Occipital lobe (tissue), 2 donors: ENCODE data around the gene VAV3. TPM values are rescaled to one million over a fixed set of nuclear protein-coding genes. Genes with fewer than 3 reads are reported as not detected.

ENCODE experiments used
- DNase-seq: peaks from one replicate; lab custom pipeline; 2025; lab: John Stamatoyannopoulos, UW
- total RNA-seq: library from RNA; depleted of rRNA; stranded (reverse); fragments of >200 nt; gene quantifications from one replicate; pipeline ENCODE4 v1.2.3, GENCODE V29; 2014

Gene VAV3
- total RNA-seq, 1 donor from 2014 or later = 2.8 TPM

DNA sequence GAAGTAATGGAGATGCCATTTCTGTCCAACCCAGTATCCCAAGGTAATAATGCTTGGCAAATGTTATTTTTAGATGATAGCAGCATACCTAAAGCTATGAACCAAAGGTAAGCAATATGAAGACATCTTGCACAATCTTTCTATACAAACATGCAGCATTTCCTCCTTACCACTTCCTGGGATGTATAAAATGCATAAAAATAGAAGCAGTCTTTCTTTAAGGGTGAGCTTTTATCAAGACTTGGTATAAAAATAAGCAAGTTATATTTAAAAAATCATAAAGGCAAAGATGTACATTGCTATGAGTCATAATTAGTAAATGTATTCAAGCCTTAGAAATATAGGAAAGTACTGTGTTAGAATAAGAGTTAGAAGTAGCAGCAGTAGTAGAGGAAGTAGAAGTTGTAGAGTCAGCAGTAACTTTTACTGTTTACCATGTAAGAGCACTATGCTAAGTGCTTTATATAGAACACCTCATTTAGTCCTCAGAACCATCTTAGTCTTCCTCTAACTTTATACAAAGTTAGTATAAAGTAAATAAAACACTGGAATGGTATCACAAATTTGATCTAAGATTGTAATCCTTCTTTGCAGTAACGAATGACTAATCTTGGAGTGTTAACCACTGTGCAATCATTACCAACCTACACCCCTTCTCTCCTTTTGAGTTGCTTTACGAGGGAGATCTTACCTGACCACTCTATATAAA, 371.3 kb downstream of the VAV3 start:
- DNase-seq = no peak

DNA sequence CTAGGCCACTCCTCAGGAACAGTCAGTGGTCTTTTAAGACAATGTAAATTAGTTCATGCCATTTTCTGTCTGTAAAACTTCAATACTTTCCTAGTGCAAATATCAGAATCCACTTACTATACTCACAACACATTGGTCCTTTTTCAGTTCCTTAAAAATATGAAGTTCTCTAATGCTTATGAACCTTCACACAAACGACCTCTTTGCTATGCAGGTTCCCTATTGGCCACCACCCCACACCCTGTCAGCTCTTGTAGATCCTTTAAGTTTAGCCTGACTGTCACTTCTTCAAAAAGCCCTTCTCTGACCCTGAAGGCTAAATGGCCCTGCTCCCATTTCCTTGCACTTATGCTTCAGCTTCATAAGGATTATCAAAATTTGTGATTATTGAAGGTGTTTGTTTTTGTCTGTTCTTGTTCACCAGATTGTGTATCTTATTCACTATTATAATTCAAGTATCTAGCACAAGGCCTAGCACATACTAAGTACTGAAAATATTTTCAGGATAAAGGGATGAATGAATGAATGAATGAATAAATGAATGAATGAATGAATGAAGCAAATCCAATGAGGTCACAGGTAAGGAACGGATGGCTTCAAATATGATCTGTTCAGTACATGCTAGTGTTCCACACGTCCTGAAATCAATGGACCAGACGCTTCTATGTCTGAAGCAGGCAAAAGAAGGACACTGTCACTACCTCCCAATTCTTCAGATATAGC, 373.9 kb downstream of the VAV3 start:
- DNase-seq = no peak

DNA sequence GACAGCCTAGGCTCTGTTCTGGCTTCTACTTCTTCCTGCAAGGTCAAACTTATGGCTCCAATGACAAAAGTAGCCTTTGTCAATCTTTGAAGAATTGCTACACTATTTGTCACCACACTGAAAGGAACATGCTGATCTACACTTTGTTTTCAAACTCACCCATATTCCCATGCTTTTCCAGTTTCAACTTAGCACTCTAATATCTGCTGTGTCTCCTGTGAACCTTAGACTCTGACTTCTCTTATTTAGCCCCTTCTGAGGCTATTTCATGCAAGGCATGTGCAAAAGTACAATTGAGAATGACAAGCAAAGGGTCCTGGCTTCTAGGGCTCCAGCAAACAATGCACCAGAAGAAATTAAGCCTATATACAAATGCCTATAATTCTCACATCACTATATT, 374.9 kb downstream of the VAV3 start:
- DNase-seq = no peak

DNA sequence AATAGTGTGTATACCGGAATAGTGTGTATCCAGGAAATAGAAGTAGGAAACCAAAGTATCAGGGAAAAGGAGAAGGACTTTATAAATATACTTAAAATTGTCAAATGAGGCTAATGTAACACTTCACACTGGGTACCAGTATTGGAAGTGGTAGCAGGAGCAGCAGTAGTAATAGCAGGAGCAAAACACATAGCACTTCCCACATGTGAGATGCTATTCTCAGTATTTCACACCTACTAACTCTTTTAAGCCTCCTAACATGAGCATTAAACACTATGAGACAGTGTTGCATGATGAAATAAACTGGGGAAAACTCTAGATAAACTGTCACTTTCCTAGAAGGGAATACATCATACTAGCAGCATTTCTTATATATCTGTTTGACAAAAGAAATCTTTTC, 376.7 kb downstream of the VAV3 start:
- DNase-seq = no peak

DNA sequence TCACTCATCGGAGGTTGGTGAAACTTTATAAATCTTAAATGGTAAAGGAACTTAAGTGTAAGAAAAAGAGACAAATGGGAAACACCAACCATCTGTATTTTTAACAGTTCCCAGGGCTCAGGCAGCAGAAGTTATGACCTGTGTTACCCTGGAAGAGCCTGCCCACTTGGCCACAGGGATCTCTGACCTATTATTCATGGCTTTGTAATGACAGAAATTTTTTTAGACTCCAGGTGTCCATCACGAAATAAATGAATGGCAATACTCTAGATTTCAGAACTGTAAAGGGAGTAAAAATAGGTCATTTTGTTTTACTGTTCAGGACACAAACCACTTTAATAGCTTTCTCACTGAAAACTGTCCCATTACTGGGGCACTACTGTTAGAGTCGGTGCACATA, 389.8 kb downstream of the VAV3 start:
- DNase-seq = no peak

DNA sequence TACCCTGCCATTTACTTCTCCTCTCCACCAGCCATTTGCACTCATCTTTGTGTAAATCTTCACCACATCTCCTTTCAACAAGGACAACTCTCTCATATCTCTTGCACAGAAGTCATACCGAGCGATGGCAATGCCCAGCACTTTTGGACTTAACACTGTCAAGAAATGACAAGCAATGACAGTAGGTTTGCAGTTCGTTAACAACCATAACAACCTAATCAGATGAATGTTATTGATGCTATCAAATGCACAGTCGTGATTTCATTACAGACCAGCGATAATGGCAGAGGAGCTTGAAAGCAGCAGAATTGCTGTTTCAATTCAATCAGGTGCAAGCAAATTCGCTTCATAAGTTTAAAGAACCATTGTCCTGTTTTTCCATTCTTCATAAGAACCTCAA, 390.9 kb downstream of the VAV3 start:
- DNase-seq = no peak

DNA sequence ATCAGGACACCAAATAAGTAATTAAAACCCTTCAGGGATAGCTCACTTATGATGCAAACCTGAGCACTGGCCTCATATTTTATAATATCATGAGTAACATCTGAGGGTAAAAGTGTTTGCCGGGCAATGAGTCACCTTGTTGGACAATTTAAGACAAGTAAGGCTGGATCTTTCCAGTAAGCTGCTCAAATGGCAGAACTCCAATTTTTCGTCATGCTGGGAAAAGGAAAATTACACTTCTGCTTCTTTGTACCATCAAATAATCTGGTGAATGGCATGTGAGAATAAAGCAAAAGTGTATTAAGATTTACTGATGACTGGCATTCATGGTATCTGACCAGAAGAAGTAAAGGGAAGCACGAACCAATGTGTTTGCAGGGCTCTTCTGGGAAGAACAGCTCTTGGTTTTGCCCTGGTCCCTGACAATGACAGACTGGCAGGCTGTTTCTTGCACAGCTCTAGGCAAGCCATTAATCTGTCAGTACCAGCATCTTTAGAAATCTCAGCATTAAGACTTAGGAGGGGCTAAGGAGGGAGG, 392.2 kb downstream of the VAV3 start:
- peak; percentile 0 for DNase-seq

DNA sequence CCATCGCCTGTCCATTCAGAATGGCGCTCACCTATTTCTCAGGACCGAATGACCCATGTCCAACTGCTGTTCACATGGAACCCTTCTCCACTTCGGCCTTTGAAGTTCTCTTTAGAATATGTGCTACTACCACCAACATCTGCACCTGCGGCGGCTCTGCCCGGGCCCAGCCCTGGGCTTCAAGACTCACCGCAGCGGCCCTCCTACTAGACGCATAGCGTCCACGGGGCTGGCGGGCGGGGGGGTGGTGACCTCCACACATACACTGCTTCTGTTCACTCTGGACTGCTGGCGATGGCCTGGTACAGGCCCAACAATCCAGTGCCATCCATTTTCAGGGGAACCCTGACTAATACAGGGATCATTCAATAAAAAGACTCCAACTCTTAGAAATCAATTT, 394.2 kb downstream of the VAV3 start:
- no peak for DNase-seq

DNA sequence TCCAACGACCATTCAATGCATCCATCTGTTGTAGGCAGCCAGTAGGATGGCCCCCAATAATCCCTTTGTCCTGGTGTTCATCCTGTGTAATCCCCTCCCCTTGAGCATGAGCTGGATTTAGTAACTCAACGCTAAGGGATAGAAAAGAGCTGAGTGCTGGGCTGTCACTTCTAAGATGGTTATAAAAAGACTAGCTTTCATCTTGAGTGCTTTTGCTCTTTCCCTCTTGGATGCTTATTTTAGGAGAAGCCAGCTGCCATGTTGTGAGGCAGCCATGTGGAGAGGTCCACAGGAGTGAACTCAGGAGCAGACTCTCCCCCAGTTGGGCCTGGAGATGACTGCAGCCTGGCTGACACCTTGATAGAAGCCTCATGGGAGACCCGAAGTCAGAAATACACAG, 401.5 kb downstream of the VAV3 start:
- DNase-seq = no peak

DNA sequence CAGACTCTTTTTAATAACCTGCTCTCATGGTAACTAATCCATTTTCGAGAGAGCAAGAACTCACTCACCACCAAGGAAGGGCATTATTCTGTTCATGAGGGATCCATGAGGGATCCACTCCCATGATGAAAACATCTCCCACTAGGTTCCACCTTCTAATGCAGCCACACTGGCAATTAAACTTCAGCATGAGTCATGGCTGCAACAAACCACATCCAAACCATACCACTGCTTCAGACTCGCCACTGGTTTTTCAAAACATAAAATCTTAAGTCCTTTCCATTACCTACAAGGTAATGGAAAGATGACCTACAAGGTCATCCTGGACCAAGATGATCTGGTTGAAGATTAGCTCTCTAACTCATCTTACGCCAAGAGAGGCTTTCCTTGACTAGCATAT, 405.1 kb downstream of the VAV3 start:
- DNase-seq = no peak

DNA sequence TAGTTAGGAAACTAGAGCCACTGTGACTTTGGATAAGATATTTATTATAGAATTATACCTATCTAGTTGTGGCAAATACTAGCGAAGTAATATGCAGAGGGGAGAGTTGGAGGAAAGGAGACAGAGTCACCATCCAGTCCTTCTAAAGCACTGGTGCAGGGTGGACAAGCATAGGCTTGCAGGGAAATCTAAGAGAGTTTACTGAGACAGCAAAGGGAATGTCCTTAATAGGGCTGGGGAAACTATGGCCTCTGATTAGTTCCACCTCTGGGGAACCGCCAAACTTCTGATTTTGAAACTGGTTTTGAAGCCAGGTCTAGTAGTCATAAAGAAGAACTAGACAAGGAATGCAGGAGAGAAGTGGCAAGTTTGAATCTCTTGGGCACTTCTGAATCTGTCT, 407.9 kb downstream of the VAV3 start:
- DNase-seq = no peak

DNA sequence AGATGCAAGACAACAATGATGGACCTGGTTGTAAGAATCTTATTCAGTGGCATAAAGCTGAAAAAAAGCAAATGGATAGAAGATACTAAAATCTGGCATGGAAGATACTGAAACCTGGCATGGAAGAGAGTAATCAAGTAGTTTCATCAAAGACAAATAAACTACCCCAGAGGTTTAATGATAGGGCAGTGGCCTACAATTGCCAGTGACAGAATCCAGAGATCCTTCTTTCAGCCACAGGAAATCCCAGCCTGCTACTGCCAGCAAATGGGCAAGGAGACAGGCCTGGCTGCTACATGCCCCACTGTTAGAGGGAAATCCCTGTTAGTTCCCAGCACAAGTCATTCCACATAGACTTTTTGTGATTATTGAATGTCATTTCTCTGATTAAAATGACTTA, 409.4 kb downstream of the VAV3 start:
- DNase-seq = no peak

DNA sequence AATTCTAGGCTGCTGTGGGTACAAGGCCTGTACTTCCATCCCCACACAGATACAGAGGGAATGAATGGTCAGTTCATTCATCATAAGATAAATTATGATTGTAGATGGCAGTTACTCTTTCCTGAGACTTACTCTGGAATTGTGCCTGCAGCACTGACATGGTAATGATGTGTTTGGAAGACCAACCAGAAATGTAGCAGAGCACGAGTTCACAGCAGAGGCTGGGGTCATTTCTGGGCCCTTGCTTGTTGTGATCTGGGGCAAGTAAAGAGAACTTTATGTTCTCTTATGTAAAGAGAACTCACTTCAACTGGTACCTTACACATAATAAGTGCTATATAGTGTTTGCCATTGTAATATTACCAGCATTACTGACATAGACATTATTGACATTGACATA, 412.2 kb downstream of the VAV3 start:
- DNase-seq = no peak

DNA sequence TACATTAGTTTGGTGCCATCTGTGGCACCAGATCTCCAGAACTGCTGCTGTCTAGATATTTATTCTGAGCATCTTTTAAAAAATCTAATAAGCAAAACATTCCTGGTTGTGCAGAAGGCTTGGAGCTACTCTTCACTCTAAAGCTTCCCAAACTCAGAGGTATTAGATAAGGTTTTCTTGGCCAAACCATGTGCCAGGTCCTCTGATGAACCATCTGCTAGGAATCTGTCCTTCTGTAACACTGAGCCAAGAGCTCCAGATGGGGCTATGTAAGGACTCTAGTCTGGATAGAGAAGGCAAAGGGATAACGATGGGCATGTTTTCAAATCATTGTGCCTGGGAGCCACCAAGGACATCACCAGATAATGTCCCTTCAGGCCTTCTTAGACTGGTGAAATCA, 413.5 kb downstream of the VAV3 start:
- DNase-seq = no peak

DNA sequence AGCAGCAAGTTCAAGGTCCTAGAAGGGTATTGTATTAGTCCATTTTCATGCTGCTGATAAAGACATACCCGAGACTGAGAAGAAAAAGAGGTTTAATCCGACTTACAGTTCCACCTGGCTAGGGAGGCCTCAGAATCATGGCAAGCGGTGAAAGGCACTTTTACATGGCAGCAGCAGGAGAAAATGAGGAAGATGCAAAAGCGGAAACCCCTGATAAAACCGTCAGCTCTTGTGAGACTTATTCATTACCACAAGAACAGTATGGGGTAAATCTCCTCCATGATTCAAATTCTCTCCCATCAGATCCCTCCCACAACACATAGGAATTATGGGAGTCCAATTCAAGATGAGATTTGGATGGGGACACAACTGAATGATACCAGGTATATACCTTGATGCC, 414.6 kb downstream of the VAV3 start:
- no peak for DNase-seq

DNA sequence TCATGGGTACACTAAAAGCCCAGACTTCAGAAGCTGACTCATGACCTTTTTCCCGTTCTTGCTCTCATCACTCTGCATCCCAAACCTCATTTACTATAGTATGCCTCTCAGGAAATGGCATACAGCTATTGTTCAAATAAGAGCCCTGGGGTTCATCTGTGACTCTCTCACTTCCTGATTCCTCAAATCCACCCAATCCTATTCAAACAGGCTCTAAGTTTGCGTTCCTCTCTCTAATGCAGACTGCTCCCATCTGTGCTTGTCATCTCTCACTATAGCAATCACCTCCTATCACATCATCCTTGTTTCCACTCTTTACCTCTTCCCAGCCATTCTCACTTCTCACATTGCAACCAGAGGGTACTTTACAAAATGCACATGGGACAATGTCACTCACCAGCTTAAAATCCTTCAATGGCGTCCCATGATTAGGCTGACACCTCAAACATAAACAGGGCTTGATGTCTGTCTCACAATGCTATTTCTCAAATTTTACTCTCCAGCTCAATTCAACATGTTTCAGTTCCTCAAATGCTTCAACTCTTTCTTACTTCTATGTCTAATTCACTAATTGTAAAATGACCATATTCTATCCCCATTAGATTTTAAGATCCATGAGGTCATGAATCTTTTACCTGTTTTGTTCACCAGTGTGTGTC, 415.7 kb downstream of the VAV3 start:
- no peak for DNase-seq

DNA sequence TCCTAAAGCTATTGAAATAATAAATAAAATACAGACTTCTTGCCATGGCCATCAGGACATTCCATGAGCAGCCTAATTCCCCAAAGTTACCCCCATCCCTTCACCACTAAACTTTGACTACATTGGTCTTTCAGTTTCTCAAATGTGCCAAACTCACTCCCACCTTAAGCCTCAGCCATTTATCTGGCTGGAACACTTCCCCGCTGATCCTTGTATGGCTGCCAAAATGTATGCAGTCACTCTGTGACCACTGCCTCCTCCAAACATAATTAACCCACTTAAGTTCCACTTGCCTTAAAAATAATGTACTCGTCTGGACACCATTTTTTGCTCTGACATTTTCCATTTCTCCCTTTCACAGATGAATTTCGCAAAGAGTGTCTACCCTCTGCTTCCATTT, 416.7 kb downstream of the VAV3 start:
- DNase-seq = no peak

DNA sequence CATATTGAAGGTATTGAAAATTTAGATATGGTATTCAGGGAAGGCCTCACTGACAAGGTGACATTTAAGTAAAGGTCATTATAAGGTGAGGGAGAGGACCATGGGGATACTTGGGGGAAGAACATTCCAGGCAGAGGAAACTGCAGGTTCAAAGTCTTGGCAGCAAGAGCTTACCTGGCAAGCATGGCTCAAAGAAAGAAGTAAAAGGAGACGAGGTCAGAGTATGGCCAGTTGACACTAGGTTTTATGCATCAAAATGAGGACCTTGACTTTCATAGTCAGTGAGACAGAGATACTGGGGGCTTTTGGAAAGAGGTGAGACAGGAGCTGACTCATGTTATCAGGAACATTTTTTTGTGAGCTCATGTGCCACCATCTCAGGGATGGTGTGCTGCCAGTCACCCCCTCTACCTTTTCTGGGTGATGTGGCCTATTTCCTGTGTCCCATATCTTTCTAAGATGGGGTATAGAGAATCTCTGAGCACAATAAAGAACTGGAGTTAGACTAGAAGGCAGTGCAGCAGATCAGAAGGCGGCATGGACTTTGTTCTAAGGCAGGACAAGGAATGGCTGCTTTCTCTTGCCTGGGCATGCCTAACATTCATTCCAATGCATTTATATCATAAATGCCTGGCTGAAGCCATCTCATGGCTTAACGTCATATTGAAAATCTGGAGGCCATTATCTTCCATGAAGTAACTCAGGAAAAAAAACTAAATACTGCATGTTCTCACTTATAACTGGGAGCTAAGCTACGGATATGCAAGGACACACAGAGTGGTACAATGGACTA, 417.4 kb downstream of the VAV3 start:
- DNase-seq = no peak

DNA sequence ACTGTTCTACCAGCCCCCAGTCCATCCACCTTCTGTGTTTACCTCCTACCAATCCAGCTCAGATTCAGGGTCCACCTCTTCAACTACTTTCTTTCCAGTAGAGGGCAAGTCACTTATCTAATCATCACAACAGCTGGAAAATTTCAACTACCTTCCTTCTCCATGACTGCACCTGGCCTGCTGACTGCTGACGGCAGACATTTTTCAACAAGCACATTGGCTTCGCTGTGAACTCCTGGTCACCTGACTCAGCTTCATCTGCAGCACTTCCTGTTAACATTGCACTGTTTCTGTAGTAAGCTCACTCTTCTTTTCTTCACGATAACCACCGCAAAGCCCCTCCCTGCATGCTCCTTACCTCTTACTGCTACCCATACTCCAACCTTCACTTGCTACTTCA, 418.4 kb downstream of the VAV3 start:
- no peak for DNase-seq

DNA sequence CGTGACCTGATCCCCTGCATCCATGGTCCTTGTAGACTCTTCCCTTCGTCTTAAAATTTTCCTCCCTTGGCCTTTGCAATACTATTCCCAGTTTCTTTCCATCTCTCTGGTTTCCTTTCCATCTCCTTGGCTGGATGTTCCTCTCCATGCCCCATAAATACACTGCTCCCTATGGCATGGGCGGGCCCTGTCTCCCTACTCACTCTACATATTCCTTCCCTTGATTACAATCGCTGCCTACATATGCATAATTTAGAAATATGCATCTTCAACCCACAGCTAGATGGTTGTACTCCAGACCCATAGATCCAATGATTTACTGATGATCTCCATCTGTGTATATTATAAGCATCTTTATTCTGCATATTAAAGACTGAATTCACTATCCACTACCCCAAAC, 419.1 kb downstream of the VAV3 start:
- no peak for DNase-seq

DNA sequence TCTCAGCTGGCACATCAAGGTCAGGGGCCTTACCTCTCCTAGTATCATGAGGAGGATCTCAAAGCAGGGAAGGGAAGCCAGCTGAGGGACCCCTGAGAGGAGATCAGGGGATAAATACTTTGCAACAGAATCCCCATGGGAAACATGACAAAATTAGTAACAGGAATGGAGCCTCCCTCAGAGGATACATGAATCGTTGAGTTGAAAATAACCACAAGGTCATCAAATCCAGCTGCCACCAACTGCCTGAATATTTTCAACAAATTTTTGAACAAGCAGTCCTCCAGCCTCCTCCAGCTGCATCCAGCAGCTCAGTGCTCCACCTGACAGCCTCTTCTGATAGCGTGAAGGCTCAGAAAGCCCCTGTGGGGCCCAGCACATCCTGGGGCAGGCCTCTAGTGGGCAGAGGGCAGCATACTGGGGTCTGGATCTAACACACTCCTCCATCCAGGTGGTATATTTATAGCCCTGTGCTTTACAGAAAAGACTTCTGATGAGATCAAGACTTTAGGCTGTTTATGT, 419.9 kb downstream of the VAV3 start:
- DNase-seq = no peak

DNA sequence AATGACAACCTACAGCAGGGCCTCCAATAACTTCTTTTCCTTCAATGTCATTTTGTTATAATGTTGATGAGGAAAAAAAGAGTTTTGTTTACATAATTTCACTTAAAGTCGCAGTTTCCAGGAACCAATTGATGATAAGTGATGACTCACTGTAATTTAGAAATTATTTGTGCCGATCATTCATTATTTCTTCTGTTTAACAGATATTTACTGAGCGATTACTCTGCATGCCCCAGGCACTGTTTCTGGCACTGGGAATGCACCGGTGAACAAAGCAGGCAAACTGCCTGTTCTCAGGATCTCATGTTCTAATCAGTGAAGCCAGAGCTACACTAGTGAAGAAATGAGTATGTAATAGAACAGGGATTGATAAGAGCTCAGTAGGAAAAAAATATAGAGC, 420.7 kb downstream of the VAV3 start:
- no peak for DNase-seq
